Measurements from ENCODE around the gene HDHD2.
A peak's percentile ranks its signal among the peaks of the same experiment; 100 is the strongest.

HDHD2 gene

GRCh38 chr18:47118981-47119380 is 31.3 kb downstream of the HDHD2 start:
- DNase-seq (ENCODE audit: low spot score in 2 of 2), result no peak
- no peaks in the 10 kb centered on the region for H3K9me3 ChIP-seq
- no peak overlapping the region for H3K4me3 ChIP-seq
- no peaks in the 10 kb centered on the region for H3K27me3 ChIP-seq (ENCODE audit: low read depth)
- in situ Hi-C loops (cut with MboI; ENCODE audit: low sequenced_read_pairs), result no loop called here
- no peaks in the 10 kb centered on the region for H3K4me1 ChIP-seq
- H3K36me3 ChIP-seq (replicated peaks), result peaks cover 20% of the 10 kb centered on the region

GRCh38 chr18:47115205-47115604 is 35.1 kb downstream of the HDHD2 start:
- in situ Hi-C loops (cut with MboI; ENCODE audit: low sequenced_read_pairs), result no loop called here
- Histone ChIP-seq H3K27me3 (ENCODE audit: low read depth) (no peaks in the 10 kb centered on the region), H3K36me3 (replicated peaks) (peaks cover 13% of the 10 kb centered on the region), H3K9me3 (no peaks in the 10 kb centered on the region), H3K4me1 (no peaks in the 10 kb centered on the region), H3K4me3 (no peak overlapping the region)
- DNase-seq (ENCODE audit: low spot score in 2 of 2), result no peak

GRCh38 chr18:47113796-47114540 is 36.3 kb downstream of the HDHD2 start:
- peaks cover 7% of the 10 kb centered on the region for H3K36me3 ChIP-seq (replicated peaks)
- no peak for DNase-seq (ENCODE audit: low spot score in 2 of 2)
- in situ Hi-C loops (cut with MboI; ENCODE audit: low sequenced_read_pairs), result no loop called here

GRCh38 chr18:47110492-47111274 is 39.6 kb downstream of the HDHD2 start:
- Histone ChIP-seq H3K36me3 (replicated peaks) (peaks cover 13% of the 10 kb centered on the region), H3K4me3 (no peak overlapping the region), H3K4me1 (peaks cover 8% of the 10 kb centered on the region), H3K27me3 (ENCODE audit: low read depth) (no peaks in the 10 kb centered on the region), H3K9me3 (no peaks in the 10 kb centered on the region)
- in situ Hi-C loops (cut with MboI; ENCODE audit: low sequenced_read_pairs), result no loop called here
- DNase-seq (ENCODE audit: low spot score in 2 of 2), result no peak

More at GRCh38 chr18:47113796-47114540, 36.3 kb downstream of the HDHD2 start:
- H3K9me3 ChIP-seq, result no peaks in the 10 kb centered on the region
- no peaks in the 10 kb centered on the region for H3K4me1 ChIP-seq
- no peaks in the 10 kb centered on the region for H3K27me3 ChIP-seq (ENCODE audit: low read depth)
- H3K4me3 ChIP-seq, result no peak overlapping the region

GRCh38 chr18:47109720-47110119 is 40.6 kb downstream of the HDHD2 start:
- no peak overlapping the region for H3K4me3 ChIP-seq
- no peaks in the 10 kb centered on the region for H3K9me3 ChIP-seq
- in situ Hi-C loops (cut with MboI; ENCODE audit: low sequenced_read_pairs), result no loop called here
- no peak for DNase-seq (ENCODE audit: low spot score in 2 of 2)
- H3K4me1 ChIP-seq, result peaks cover 8% of the 10 kb centered on the region
- H3K36me3 ChIP-seq (replicated peaks), result peaks cover 9% of the 10 kb centered on the region
- no peaks in the 10 kb centered on the region for H3K27me3 ChIP-seq (ENCODE audit: low read depth)

GRCh38 chr18:47108998-47109405 is 41.3 kb downstream of the HDHD2 start:
- no peak for DNase-seq (ENCODE audit: low spot score in 2 of 2)
- Histone ChIP-seq H3K36me3 (replicated peaks) (peaks cover 9% of the 10 kb centered on the region), H3K4me1 (peaks cover 8% of the 10 kb centered on the region), H3K27me3 (ENCODE audit: low read depth) (no peaks in the 10 kb centered on the region), H3K4me3 (no peak overlapping the region), H3K9me3 (no peaks in the 10 kb centered on the region)
- in situ Hi-C loops (cut with MboI; ENCODE audit: low sequenced_read_pairs), result no loop called here

- Histone ChIP-seq H3K27me3 (ENCODE audit: low read depth) (no peaks in the 10 kb centered on the region), H3K4me1 (peaks cover 8% of the 10 kb centered on the region), H3K9me3 (no peaks in the 10 kb centered on the region), H3K4me3 (no peak overlapping the region), H3K36me3 (replicated peaks) (peaks cover 9% of the 10 kb centered on the region)
- DNase-seq (ENCODE audit: low spot score in 2 of 2), result peak in 1 of 2 experiments; percentile 68
- in situ Hi-C loops (cut with MboI; ENCODE audit: low sequenced_read_pairs), result no loop called here
Observed at GRCh38 chr18:47108373-47108772, 41.9 kb downstream of the HDHD2 start.

- H3K9me3 ChIP-seq, result no peaks in the 10 kb centered on the region
- H3K4me3 ChIP-seq, result no peak overlapping the region
- peaks cover 3% of the 10 kb centered on the region for H3K36me3 ChIP-seq (replicated peaks)
- H3K4me1 ChIP-seq, result no peaks in the 10 kb centered on the region
- peak; percentile 49 to 77 for DNase-seq (ENCODE audit: low spot score in 2 of 2)
- H3K27me3 ChIP-seq (ENCODE audit: low read depth), result no peaks in the 10 kb centered on the region
- in situ Hi-C loops (cut with MboI; ENCODE audit: low sequenced_read_pairs), result no loop called here
Observed at GRCh38 chr18:47100212-47100831, 50.0 kb downstream of the HDHD2 start.

GRCh38 chr18:47095810-47096209 is 54.5 kb downstream of the HDHD2 start:
- Histone ChIP-seq H3K4me3 (no peak overlapping the region), H3K36me3 (replicated peaks) (no peaks in the 10 kb centered on the region), H3K4me1 (no peaks in the 10 kb centered on the region), H3K9me3 (no peaks in the 10 kb centered on the region), H3K27me3 (ENCODE audit: low read depth) (no peaks in the 10 kb centered on the region)
- in situ Hi-C loops (cut with MboI; ENCODE audit: low sequenced_read_pairs), result no loop called here
- no peak for DNase-seq (ENCODE audit: low spot score in 2 of 2)

- Histone ChIP-seq H3K36me3 (replicated peaks) (no peaks in the 10 kb centered on the region), H3K4me3 (no peak overlapping the region), H3K9me3 (no peaks in the 10 kb centered on the region), H3K27me3 (ENCODE audit: low read depth) (no peaks in the 10 kb centered on the region), H3K4me1 (peaks cover 6% of the 10 kb centered on the region)
- peak in 1 of 2 experiments; percentile 5 for DNase-seq (ENCODE audit: low spot score in 2 of 2)
- in situ Hi-C loops (cut with MboI; ENCODE audit: low sequenced_read_pairs), result no loop called here
Observed at GRCh38 chr18:47087676-47088075, 62.6 kb downstream of the HDHD2 start.

GRCh38 chr18:47081578-47081977 is 68.7 kb downstream of the HDHD2 start:
- in situ Hi-C loops (cut with MboI; ENCODE audit: low sequenced_read_pairs), result no loop called here
- Histone ChIP-seq H3K9me3 (no peaks in the 10 kb centered on the region), H3K36me3 (replicated peaks) (no peaks in the 10 kb centered on the region), H3K27me3 (ENCODE audit: low read depth) (no peaks in the 10 kb centered on the region), H3K4me3 (no peak overlapping the region), H3K4me1 (no peaks in the 10 kb centered on the region)
- no peak for DNase-seq (ENCODE audit: low spot score in 2 of 2)

- no peak for DNase-seq (ENCODE audit: low spot score in 2 of 2)
- Histone ChIP-seq H3K4me1 (no peaks in the 10 kb centered on the region), H3K36me3 (replicated peaks) (no peaks in the 10 kb centered on the region), H3K4me3 (no peak overlapping the region), H3K27me3 (ENCODE audit: low read depth) (no peaks in the 10 kb centered on the region), H3K9me3 (no peaks in the 10 kb centered on the region)
- in situ Hi-C loops (cut with MboI; ENCODE audit: low sequenced_read_pairs), result no loop called here
Observed at GRCh38 chr18:47080872-47081271, 69.4 kb downstream of the HDHD2 start.

GRCh38 chr18:47077111-47077510 is 73.2 kb downstream of the HDHD2 start:
- DNase-seq (ENCODE audit: low spot score in 2 of 2), result no peak
- H3K9me3 ChIP-seq, result no peaks in the 10 kb centered on the region
- H3K27me3 ChIP-seq (ENCODE audit: low read depth), result no peaks in the 10 kb centered on the region
- H3K4me1 ChIP-seq, result no peaks in the 10 kb centered on the region
- H3K36me3 ChIP-seq (replicated peaks), result no peaks in the 10 kb centered on the region
- no peak overlapping the region for H3K4me3 ChIP-seq
- in situ Hi-C loops (cut with MboI; ENCODE audit: low sequenced_read_pairs), result no loop called here
